ENCODE results near the gene REG3G. TPM values are rescaled to one million over a fixed set of nuclear protein-coding genes. Genes with fewer than 3 reads are reported as not detected.

Gene REG3G
- not detected in 2 replicates for total RNA-seq

GRCh38 chr2:79025421-79025820, at the start of gene REG3G:
TSS of gene REG3G (plus strand) at chr2:79025702. CDS start at chr2:79026094, 392 bp downstream.

Other genes starting within 250 kb of the REG3G start
- not detected in 2 replicates for gene REG1B, start 62.3 kb downstream of the REG3G start, total RNA-seq
- not detected in 2 replicates for gene REG1A, start 94.8 kb downstream of the REG3G start, total RNA-seq
- not detected in 2 replicates for gene REG3A, start 134.1 kb downstream of the REG3G start, total RNA-seq

Measured in bladder microvascular endothelial cell (primary cell).